ENCODE data around the gene TM9SF2. TPM values are rescaled to one million over a fixed set of nuclear protein-coding genes. Genes with fewer than 3 reads are reported as not detected.
A peak's percentile ranks its signal among the peaks of the same experiment; 100 is the strongest.

TM9SF2 gene
- total RNA-seq, 4 donors from 2014 or later, result 19.8 to 189 (median 107) TPM

GRCh38 chr13:99540530-99540929 is 39.3 kb downstream of the TM9SF2 start:
- H3K36me3 ChIP-seq, result peaks cover 0 to 72% (median 0%) of the 10 kb centered on the region in 3 donors
- no peaks in the 10 kb centered on the region for H3K4me1 ChIP-seq
- no peaks in the 10 kb centered on the region for H3K9me3 ChIP-seq
- H3K27me3 ChIP-seq, result no peaks in the 10 kb centered on the region
- no peak for DNase-seq
- no peak overlapping the region for H3K4me3 ChIP-seq
- peak overlapping the region in 1 of 4 donors; percentile 7 for H3K27ac ChIP-seq
- no peak for TF ChIP-seq POLR2A (IDR thresholded peaks at IDR 0.05)
- TF ChIP-seq CTCF (IDR thresholded peaks at IDR 0.05), result no peak

GRCh38 chr13:99542788-99543406 is 41.6 kb downstream of the TM9SF2 start:
- TF ChIP-seq POLR2A (IDR thresholded peaks at IDR 0.05), result no peak
- no peak for TF ChIP-seq CTCF (IDR thresholded peaks at IDR 0.05)
- H3K27me3 ChIP-seq, result no peaks in the 10 kb centered on the region
- H3K36me3 ChIP-seq, result peaks cover 0 to 88% (median 0%) of the 10 kb centered on the region in 3 donors
- H3K4me1 ChIP-seq, result no peaks in the 10 kb centered on the region
- DNase-seq, result peak in 2 of 3 donors; percentile 73 to 81
- H3K27ac ChIP-seq, result peak overlapping the region in 2 of 4 donors; percentile 3 to 70
- no peaks in the 10 kb centered on the region for H3K9me3 ChIP-seq
- no peak overlapping the region for H3K4me3 ChIP-seq

- Histone ChIP-seq H3K4me1 (no peaks in the 10 kb centered on the region), H3K27ac (no peak overlapping the region), H3K27me3 (no peaks in the 10 kb centered on the region), H3K36me3 (peaks cover 0 to 95% (median 0%) of the 10 kb centered on the region in 3 donors), H3K4me3 (no peak overlapping the region), H3K9me3 (no peaks in the 10 kb centered on the region)
- TF ChIP-seq CTCF (IDR thresholded peaks at IDR 0.05), result no peak
- no peak for TF ChIP-seq POLR2A (IDR thresholded peaks at IDR 0.05)
- no peak for DNase-seq
Observed at GRCh38 chr13:99545361-99545760, 44.1 kb downstream of the TM9SF2 start.

- Histone ChIP-seq H3K36me3 (peaks cover 0 to 96% (median 0%) of the 10 kb centered on the region in 3 donors), H3K9me3 (no peaks in the 10 kb centered on the region), H3K27me3 (no peaks in the 10 kb centered on the region), H3K4me3 (no peak overlapping the region), H3K27ac (no peak overlapping the region), H3K4me1 (no peaks in the 10 kb centered on the region)
- TF ChIP-seq CTCF (IDR thresholded peaks at IDR 0.05) (no peak), POLR2A (IDR thresholded peaks at IDR 0.05) (no peak)
- no peak for DNase-seq
Observed at GRCh38 chr13:99545979-99546378, 44.7 kb downstream of the TM9SF2 start.

- no peak for TF ChIP-seq CTCF (IDR thresholded peaks at IDR 0.05)
- TF ChIP-seq POLR2A (IDR thresholded peaks at IDR 0.05), result no peak
- H3K9me3 ChIP-seq, result no peaks in the 10 kb centered on the region
- no peak for DNase-seq
- H3K27ac ChIP-seq, result no peak overlapping the region
- H3K4me1 ChIP-seq, result no peaks in the 10 kb centered on the region
- no peaks in the 10 kb centered on the region for H3K27me3 ChIP-seq
- H3K4me3 ChIP-seq, result no peak overlapping the region
- H3K36me3 ChIP-seq, result peaks cover 0 to 96% (median 0%) of the 10 kb centered on the region in 3 donors
Observed at GRCh38 chr13:99546878-99547277, 45.6 kb downstream of the TM9SF2 start.

Measured in Peyer's patch (tissue), 4 donors.